Stimulated activated CD4-positive, alpha-beta T cell treated with anti-CD3 and anti-CD28 coated beads, Interleukin-2, amount 100 ng/mL, for 48 hours (primary cell): Measurements from ENCODE around the gene PRR33.
"Not testable (repeated sequence)": the region's sequence is repeated elsewhere in the genome, so short reads cannot be mapped to it uniquely, and the experiment has no call there.

Source experiments
- DNase-seq, 2 donors: peaks; one replicate each; pipeline ENCODE4 v3.0.0-alpha.2; 2020

PRR33 gene

DNA sequence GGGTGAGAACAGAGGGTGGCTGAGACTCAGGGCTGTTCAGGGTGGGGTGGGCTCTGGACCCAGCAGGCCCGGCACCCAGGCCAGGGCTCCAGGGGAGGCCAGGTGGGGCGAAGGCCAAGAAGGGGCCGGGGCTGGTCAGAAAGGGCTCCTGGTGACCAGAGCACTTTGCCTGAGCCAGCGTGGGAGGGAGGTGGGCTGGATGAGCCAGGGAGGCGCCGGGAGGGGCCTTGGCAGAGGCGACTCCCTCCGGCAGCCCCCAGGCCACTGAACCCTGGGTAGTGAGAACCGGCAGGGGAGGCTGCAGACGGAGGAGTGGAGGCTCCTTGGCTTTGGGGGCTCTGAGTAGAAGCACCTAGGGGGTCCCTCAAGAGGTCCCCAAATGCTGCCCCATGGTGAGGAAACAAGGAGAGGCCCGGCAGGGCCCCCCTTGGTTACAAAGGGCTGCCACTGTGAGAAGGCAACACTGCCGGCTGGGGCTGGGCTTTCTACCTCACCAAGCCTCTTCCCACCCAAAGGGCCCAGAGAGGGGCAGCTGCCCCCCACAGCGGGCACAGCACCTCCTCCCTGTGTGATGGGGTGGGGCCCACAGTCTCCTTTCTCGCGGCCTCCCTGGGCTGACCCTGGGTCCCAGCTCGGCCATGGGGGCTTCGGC is 17.1 kb downstream of the PRR33 start:
- not testable (repeated sequence) for DNase-seq

DNA sequence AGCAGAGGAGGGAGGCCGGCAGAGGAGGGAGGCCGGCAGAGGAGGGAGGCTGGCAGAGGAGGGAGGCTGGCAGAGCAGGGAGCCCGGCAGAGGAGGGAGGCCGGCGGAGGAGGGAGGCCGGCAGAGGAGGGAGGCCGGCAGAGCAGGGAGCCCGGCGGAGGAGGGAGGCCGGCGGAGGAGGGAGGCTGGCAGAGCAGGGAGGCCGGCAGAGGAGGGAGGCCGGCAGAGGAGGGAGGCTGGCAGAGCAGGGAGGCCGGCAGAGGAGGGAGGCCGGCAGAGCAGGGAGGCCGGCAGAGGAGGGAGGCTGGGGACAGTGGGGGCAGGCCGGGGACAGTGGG is 17.9 kb downstream of the PRR33 start:
- not testable (repeated sequence) for DNase-seq

DNA sequence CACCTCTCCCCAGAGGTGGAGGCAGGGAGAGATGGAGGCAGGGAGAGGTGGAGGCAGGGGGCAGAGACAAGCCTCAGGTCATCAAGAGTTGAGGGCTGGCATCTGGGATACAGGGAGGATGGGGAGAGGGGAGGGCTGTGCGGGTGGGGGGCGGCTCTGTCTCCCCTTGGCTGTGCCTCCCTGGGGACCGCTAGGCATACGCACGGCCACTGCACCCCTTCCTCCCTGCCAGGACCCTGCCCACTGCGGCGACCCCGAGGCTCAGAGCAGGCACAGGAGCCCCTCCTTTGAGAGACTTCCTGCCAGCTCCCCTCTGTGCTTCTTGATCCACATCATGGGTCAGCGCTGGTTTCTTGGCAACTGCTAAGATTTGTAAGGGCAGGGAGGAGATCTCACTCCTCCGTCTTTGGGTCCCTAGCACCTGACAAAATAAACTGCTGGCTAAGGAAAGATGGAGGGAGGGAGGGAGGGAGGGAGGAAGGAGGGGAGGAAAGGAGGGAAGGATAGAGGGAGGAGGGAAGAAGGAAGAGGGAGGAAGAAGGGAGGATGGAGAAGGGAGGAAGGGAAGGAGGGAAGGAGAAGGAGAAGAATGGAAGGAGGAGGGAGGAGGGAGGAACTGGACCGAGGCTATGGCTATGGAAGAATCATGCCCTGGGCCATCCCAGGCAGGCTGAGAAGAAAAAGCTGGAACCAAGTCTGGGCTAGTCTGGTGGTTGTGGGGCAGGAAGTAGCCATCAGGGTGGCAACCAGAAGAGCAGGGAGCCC is 18.5 kb downstream of the PRR33 start:
- DNase-seq: no peak

DNA sequence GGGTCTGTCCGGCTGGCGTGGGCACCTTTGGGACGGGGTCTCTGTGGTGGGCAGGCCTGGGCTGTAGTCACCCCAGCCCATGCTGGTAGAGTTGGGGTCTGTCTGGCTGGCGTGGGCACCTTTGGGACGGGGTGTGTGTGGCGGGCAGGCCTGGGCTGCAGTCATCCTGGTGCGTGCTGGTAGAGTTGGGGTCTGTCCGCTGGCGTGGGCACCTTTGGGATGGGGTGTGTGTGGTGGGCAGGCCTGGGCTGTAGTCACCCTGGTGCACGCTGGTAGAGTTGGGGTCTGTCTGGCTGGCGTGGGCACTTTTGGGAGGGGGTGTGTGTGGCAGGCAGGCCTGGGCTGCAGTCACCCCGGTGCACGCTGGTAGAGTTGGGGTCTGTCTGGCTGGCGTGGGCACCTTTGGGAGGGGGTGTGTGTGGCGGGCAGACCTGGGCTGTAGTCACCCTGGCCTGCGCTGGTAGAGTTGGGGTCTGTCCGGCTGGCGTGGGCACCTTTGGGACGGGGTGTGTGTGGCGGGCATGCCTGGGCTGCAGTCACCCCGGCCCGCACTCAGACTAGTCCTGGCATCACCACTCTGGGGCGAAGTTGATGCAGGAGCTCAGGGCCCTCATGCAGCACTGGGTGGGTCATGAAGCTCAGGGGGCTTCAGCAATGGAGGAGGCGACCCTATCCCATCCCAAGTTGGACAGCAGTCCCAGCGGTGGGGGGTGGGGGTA is 19.3 kb downstream of the PRR33 start:
- DNase-seq: no peak

DNA sequence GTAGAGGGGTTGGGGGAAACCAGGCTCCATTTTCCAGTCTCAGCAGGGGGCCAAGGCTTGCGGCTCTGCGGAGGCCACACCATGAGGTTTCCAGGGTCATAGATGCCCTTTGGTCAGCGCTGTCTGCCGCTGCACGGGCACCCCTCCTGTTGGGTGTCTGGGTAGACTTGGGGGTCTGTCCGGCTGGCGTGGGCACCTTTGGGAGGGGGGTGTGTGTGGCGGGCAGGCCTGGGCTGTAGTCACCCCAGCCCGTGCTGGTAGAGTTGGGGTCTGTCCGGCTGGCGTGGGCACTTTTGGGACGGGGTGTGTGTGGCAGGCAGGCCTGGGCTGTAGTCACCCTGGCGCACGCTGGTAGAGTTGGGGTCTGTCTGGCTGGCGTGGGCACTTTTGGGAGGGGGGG is 20.2 kb downstream of the PRR33 start:
- DNase-seq: no peak

DNA sequence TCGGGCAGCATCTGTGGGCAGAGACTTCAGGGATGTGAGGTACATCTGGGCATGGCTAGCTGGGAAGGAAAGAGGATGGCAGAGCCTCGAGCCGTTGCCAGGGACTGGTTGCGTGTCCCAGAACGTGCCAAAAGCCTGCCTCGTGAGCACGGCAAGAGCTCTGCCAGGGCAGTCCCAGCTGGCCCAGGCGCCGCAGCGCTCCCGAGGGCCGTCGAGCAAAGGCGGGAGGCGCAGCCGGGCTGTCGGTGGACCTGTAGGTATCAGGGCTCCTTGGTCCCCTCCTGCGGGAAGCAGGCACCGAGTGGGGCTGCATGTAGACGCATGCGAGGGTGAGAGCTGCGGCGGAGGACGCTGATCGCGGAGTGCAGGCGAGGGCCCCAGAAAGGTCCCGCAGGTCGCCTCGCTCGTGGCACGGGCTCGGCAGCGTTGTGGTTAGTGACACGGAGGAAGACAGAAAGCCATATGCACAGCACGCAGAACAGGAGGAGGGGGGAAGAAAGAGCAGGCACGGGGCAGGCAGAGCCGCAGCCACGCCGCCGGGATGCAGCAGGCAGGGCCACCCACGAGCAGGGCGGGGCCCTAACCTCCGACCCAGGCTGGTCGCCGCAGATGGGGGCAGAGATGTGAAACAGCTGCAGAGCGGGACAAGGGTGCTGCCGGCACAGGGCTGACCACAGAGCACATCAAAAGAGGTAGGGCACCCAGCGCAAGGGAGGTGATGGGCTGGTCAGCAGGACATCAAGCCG is 20.8 kb downstream of the PRR33 start:
- DNase-seq: no peak

DNA sequence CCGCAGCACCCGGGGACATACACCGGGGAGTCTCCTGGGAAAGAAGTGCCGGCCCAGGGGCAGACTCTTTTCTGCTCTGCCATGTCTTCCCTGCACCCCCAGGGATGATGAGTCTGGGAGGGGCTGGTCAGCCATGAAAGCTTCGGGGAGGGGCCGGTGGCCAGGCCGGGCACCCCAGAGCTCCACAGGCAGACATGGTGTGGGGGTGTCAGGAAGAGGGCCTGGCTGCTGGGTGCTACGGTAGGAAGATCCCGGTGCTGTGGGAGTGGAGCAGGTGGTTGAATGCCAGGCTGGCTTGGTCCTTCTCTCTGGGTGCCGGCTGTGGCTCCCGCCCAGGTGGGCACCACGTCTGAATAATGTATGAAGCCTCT is 21.4 kb downstream of the PRR33 start:
- no peak for DNase-seq

DNA sequence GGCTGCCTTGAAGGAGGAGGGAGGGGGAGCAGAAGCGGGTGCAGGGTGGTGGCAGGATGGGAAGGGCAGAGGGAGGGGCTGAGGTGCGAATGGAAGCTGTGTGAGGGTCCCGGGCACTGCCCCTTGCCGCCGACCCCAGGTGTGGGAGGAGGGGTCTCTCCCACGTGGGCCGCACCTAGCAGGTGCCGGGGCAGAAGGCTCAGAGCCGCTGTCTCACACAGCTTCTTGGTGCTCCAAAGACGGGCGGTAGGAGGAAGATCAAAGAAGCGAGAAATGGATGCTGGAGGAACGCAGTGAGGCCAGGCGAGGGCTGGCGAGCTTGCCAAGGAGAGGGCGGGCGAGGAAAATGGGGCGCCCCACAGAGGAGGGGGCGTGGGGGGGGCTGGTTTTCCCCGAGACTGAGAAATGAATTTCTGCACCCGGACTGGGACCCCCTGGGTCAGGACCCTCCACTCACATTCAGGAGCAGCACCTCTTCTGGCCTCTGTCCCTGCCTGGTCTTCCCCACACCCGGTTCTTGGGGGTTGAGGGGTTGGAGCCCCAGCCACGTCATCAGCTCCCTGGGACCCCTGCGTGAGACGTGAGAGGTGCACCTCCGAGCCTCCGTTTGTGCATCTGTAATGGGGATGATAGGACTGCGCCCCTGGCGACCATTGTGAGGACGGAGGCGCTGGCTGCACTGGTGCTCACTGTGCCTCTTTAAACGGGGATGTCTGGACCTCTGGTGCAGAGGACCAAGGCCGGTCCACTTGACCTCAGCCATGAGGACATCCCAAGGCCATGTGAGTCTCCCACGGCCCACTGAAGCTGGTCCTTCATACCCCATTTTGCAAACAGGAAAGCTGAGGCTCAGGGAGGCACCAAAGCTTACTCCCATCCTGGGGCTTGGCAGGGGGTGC is 22.0 kb downstream of the PRR33 start:
- no peak for DNase-seq

DNA sequence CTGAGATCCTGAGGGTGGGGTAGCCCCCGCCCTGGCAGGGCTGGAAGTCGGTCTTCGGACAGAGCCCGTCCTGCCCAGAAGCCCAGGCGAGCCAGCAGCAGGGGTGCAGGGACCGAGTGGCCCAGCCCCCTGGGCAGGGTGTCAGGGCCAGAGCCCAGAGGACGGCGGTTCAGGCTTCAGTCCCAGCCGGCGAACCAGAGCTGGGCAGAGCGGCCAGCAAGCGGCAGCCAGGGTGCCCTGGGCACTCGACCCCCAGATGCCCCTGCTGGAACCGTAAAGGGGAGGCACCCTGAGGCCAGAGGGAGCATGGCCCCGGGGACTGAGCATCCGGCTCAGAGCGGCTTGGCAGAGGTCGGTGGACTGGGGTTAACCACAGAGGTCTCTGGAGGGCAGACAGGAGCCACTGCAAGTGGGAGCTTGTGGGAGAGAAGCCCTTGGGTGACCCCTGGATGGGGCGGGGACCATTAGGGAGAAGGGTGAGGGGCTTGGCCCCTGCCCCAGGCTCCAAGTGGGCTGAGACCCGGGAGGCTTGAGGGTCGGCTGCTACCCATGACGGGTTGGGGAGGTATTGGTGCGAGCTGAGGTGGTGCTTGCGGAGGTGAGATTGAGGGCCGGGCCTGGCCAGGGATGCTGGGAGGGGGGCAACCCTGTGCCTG is 22.9 kb downstream of the PRR33 start:
- no peak for DNase-seq

DNA sequence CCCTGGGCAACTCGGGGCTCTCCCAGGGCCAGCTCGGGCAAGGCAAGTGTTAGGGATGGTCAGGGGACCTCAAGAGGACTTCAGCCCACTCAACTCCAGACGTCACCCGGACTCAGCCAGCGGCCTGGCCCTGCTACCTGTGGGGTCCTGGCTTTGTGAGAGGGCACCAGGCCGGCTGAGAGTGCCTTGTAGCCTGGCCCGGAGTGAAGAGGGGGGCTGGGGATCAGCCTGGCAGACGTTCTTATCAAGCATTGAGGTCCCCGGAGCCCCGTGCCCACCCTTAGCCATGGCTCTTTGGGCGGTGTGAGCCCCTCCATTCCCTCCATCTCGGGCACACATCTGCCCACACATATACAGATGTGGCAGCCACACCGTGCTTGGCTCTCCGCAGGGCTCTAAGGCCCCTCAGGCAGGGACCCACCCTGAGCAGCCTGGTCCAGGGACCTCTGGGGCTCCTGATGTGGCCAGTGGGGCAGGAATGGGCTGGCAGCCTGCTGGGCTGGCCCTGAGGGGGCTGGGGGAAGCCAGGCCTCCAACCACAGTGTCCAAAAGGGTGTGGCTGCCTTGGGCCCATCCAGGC is 23.5 kb downstream of the PRR33 start:
- no peak for DNase-seq

DNA sequence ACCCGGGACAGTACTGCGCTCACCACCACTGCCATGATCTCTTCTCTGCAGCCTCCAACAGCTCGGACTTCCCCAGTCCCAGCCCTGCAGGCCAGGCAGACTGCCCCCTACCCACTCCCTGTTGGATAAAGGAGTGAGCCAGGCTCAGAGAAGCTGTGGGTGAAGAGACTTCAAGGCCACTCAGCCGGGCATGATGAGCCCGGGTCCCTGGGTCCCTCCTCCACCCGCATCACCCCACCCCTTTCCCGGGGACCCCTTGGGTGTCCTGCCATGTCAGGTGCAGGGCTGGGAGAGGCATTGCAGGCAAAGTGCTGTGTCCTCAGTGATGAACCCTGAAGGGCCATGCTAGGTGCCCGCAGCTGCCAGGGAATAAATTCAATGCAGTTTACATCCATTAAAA is 24.3 kb downstream of the PRR33 start:
- DNase-seq: no peak

DNA sequence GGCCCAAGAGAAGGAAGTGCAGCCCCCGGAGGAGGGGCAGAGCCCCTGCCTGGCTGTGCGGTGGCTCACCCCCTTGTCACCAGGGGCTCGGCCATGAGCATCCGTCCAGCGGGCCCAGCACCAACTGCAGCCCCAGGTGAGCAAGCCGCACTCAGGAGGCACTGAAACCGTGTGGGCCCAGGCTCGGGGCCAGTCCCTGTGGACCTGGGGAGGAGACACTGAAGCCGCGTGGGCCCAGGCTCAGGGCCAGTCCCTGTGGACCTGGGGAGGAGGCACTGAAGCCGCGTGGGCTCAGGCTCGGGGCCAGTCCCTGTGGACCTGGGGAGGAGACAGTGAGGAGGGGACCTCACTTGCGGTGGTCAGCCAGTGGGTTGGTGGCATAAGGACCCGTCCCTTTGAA is 24.9 kb downstream of the PRR33 start:
- no peak for DNase-seq

DNA sequence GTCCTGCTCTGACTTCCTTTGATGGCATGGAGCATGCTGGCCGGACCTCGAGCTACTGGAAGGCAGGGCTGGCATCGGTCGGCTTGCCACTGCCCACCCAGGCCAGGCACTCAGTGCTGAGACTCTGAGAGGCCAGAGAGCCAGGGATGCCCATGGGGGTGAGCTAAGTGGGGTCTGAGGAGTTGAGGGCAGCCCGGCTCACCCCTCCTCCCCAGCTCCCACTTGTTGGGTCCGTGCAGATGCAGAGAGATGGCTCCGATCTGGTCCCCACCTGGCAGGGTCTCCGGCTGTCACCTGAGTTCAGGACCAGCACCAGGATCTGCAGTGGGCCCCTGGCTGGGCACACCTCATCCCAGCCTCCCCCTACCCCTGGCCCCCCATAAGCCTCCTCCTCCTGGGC is 25.5 kb downstream of the PRR33 start:
- DNase-seq: no peak

DNA sequence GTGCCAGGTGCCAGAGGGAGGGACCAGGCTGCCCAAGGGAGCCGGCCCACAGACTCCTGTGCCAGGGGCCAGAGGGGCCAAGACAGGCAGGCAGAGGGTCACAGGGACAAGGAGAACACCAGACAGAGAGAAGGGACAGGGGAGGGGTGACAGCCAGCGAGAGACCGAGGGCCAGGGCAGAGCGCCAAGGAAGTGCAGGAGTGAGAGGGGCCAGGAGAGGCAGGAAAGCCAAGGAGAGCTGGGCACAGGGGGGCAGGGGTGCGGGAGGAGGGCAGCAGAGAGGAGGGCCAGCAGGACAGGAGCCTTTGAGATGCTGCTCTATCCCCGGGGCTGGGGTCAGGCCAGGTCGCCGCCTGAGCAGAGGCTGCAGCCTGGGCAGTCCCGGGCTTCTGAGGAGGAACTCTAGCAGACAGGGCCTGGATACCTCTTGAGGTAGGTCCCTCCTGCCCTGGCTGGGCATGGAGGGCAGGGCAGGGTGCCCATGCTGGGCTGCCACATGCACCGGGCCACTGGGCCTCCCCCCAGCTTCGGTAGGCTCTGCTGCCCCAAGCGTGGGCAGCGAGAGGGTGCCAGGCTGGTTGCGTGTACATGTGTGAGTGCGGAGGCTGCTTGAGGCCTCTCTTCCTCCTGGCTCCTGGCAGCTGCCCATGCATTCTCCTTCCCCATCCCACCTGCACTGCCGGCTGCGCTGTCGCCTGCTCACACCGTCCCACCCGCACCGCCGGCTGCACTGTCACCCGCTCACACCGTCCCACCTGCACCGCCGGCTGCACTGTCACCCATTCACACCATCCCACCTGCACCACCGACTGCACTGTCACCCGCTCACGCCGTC is 26.6 kb downstream of the PRR33 start:
- no peak for DNase-seq

DNA sequence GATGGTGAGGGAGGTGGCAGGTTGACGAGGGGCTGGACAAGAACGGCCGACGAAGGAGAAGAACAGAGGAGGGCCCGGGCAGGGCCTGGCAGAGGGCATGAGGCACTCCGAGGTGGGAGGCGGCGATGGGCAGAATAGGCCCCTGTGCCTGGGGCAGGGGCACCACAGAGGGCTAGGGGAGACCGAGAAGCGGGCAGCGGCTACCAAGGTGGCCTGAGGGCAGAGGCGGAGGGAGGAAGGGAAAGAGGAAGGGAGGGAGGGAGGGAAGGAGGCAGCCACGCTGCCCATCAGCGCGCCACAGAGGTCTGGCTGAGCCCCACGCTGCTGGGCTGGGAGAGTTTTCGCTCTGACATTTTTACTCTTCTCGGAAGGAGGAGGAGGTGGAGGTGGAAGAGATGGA is 27.5 kb downstream of the PRR33 start:
- no peak for DNase-seq

DNA sequence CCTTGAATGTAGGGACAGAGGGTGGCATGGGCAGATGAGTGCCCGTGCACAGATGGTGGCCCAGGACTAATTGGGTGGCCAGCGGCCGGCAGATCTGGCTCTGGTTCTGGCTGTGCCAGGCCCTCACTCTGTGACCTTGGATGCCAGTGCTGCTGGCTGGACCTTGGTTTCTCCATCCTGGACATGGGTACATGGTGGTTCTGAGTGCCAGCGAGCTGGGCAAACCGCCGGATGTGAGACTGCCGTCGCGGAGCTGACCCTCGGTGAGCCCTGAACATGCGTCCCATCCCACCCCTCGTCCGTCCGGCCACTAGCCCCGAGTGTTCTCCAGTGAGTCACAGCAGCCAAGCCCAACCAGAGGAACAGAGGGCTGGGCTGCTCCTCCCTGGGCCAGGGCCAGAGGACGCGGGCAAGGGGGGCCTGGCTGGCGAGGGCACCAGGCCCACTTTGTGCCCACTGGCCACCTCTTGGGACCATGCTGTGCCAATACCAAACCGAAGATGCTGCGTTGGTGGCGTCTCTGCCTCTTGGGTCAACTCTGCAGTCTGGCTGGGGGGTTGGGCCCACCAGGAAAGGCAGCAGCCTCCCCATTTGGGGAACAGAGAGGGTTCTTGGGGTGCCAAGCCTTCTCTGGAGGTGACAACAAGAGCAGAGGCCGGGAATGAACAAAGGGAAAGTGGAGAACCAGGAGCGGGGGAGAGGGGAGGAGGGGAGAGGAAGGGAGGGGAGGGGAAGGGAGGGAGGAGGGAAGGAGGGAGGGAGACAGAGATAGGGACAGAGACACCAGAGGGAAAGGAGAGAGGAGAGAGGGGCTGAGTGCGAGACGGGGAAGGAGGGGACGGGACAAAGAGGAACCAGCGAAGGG is 28.1 kb downstream of the PRR33 start:
- no peak for DNase-seq

DNA sequence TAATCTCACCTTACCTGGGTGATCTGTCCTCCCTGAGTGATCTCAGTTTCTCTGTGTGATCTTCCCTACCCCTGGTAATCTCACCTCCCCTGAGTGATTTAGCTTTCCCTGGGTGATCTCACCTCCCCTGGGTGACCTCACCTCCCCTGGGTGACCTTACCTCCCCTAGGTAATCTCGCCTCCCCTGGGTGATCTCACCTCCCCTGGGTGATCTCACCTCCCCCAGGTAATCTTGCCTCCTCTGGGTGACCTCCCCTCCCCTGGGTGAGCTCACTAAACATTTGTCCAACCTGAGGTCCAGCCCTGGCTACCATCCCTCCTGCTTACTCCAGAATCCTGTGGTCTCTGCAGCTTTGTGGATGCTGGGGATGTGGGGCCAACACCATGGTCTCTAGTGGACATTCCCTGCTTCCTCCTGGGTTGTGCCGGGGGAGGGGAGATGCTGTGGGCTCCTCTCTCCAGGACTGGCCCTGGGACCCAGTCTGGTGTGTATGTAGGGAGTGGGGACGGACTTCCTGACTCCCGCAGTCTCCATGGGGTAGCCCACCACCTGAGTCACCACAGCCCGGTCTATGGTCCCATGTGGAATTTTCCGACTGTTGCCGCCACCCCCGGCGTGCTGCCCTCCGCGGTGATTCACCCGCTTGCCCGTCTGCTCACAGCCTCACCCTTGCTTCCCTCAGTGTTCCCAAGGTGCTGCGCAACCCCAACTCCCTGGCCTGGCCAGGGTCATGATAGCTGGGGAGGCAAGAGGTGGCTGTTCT is 28.9 kb downstream of the PRR33 start:
- DNase-seq: no peak
